Activated T-cell treated with anti-CD3 and anti-CD28 coated beads, Interleukin-2, amount 50 U/mL, for 24 hours (primary cell): ENCODE data around the gene HIPK2.

ENCODE experiments used
- DNase-seq: peaks from one replicate; pipeline ENCODE4 v3.0.0-alpha.2; 2020
- H3K27ac Mint-ChIP-seq: 2 replicates; pipeline ENCODE4 v1.8.0; 2020; ENCODE audit warnings: mild to moderate bottlenecking, mixed read lengths
- H3K27me3 Mint-ChIP-seq: 2 replicates; pipeline ENCODE4 v1.8.0; 2020; ENCODE audit warnings: mixed read lengths
- H3K36me3 Mint-ChIP-seq: 2 replicates; pipeline ENCODE4 v1.8.0; 2020; ENCODE audit warnings: low read depth, mixed read lengths
- H3K4me1 Mint-ChIP-seq: 2 replicates; pipeline ENCODE4 v1.8.0; 2020; ENCODE audit warnings: low read depth, mixed read lengths
- H3K4me3 Mint-ChIP-seq: 2 replicates; pipeline ENCODE4 v1.8.0; 2020; ENCODE audit warnings: mild to moderate bottlenecking, moderate library complexity, mixed read lengths
- H3K9me3 Mint-ChIP-seq: 2 replicates; pipeline ENCODE4 v1.8.0; 2020; ENCODE audit warnings: mixed read lengths

HIPK2 gene

DNA sequence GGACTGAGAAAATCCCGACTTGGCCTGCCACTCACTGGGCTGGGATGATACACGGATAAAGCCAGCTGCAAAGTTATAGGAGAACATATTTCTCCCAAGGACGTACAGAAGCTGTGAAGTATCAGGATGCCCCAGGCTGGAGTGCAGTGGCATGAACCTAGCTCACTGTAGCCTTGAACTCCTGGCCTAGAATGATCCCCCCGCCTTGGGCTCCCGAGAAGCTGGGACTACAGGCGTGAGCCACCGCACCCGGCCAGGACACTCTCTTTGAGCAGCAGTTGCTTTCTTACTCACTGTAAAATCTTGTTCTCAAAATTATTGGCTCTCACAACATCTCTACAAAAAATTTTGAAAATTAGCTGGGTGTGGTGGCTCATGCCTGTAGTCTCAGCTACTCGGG, 203.9 kb downstream of the HIPK2 start:
- H3K27ac Mint-ChIP-seq: no peak overlapping the region
- no peak overlapping the region for H3K4me3 Mint-ChIP-seq
- no peaks in the 10 kb centered on the region for H3K9me3 Mint-ChIP-seq

DNA sequence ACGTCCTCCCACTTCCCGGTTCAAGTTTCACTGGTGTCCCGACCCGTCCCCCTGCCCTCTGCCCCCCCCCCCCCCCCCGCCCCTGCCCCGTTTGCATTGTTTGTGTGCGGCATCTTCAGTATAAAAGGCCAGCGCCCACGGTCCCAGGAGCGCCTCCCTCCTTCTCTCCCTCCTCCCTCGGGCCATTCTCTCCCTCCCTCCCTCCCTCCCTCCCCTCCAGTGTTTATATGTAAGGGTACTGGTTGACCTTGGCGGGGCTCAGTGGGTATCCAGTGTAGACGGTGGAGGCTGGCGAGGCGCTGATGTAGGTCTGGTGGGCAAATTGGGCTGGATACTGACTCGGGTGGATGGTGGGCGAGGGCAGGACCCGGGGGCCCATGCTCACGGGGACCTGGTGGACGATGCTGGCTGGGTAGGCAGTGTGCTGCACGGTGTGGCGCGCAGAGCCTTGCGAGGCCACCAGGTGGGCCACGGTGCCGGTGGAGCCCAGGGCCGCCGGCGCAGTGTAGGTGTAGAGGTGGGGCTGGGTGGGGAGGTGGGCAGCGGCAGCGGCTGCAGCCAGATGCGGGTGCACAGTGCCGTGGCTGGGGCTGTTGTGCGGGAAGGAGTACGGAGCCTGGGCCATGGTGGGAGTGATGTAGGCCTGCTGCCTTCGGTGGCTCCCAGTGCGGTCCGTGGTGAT, 205.0 kb downstream of the HIPK2 start:
- H3K4me1 Mint-ChIP-seq: no peaks in the 10 kb centered on the region
- H3K4me3 Mint-ChIP-seq: no peak overlapping the region
- no peaks in the 10 kb centered on the region for H3K27me3 Mint-ChIP-seq
- no peak for DNase-seq
- H3K9me3 Mint-ChIP-seq: no peaks in the 10 kb centered on the region
- H3K27ac Mint-ChIP-seq: no peak overlapping the region
- peaks cover 74% of the 10 kb centered on the region for H3K36me3 Mint-ChIP-seq

More for the DNA sequence above, 203.9 kb downstream of the HIPK2 start:
- H3K36me3 Mint-ChIP-seq: peaks cover 71% of the 10 kb centered on the region
- no peaks in the 10 kb centered on the region for H3K4me1 Mint-ChIP-seq
- H3K27me3 Mint-ChIP-seq: no peaks in the 10 kb centered on the region
- no peak for DNase-seq

DNA sequence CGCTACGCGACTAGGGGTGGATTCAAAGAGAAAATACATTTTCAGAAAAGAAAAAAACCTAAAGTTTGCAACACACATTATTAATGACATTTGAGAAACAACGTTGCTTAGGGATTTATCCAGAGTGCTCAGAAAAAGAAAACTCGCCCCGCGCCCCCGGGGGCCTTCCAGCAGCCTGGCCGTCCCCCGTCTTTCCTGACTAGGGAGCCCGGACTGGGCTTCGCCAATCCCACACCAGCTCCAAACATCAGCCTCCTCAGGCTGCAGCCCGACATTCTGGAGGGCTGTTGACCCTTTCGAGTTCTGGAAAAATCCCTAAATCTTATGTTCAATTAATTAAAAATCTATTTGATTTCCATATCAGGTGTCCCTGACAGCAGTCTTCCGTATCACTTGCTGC, 205.7 kb downstream of the HIPK2 start:
- H3K9me3 Mint-ChIP-seq: no peaks in the 10 kb centered on the region
- no peak overlapping the region for H3K4me3 Mint-ChIP-seq
- H3K27ac Mint-ChIP-seq: no peak overlapping the region
- peaks cover 75% of the 10 kb centered on the region for H3K36me3 Mint-ChIP-seq
- H3K27me3 Mint-ChIP-seq: no peaks in the 10 kb centered on the region
- DNase-seq: no peak
- H3K4me1 Mint-ChIP-seq: no peaks in the 10 kb centered on the region

GRCh38 chr7:139571651-139572050, 206.1 kb downstream of the HIPK2 start:
- Mint-ChIP-seq H3K4me3 (no peak overlapping the region), H3K36me3 (peaks cover 75% of the 10 kb centered on the region), H3K27me3 (no peaks in the 10 kb centered on the region), H3K9me3 (no peaks in the 10 kb centered on the region), H3K27ac (no peak overlapping the region), H3K4me1 (peaks cover 1% of the 10 kb centered on the region)
- no peak for DNase-seq

DNA sequence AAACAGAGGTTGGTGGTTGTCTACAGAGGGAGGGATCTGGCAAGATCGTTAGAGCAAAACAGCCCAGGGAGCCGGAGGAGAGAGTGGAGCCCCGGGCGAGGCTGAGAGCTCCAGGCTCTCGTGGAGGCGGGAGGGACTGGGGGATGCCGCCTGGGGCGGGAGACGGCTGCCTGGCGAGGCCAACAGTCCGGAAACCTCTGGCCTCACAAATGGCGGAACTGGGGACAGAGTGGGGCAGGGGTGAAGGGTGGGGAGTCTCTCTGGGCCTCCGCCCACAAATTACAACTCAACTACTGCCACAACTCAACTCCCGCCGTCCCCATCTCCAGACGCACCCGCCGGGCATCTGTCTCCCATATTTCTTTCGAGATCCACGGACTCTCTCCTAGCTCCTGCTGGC, 206.6 kb downstream of the HIPK2 start:
- Mint-ChIP-seq H3K36me3 (peaks cover 71% of the 10 kb centered on the region), H3K27ac (no peak overlapping the region), H3K27me3 (no peaks in the 10 kb centered on the region), H3K9me3 (no peaks in the 10 kb centered on the region), H3K4me1 (peaks cover 5% of the 10 kb centered on the region), H3K4me3 (no peak overlapping the region)
- no peak for DNase-seq

DNA sequence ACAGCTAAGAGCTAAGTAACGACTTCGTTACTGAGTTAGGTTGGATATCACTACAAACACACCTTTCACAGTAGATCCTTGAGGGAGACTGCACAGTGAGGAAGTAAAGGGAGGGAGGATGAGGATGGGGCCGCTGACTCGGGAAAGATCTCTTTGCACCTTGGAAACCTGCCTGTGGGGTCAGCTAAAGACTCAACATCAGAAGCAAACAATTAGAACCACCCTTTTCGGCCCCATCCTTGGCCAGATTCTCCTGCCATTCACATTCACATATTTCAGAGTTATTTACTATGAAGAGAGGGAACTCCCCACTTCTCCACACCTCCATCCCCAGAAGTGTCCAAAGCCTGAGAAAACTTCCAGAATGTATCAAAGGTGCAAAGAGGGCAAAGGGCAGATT, 207.2 kb downstream of the HIPK2 start:
- DNase-seq: no peak
- no peak overlapping the region for H3K27ac Mint-ChIP-seq
- H3K4me1 Mint-ChIP-seq: peaks cover 9% of the 10 kb centered on the region
- H3K4me3 Mint-ChIP-seq: no peak overlapping the region
- H3K27me3 Mint-ChIP-seq: no peaks in the 10 kb centered on the region
- peaks cover 66% of the 10 kb centered on the region for H3K36me3 Mint-ChIP-seq
- H3K9me3 Mint-ChIP-seq: no peaks in the 10 kb centered on the region

DNA sequence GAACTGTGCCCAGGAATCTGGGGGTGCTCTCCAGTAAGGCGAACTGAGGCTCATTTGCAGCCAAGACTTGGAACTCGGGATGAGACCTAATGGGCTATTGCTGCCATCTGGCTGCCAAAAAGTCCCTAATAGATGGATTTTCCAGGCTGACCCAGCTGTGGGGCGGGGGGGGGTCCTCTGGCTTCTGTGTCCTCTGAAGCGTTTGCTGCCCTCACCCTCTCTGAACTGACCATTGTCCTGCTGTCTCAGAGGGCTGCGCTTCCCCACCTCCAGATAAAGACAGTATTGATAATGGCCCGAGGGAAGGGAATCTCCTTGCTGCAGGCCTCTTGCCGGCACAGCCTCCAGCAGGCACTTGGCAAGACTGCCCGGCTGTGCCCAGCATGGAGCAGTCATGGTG, 207.7 kb downstream of the HIPK2 start:
- no peaks in the 10 kb centered on the region for H3K27me3 Mint-ChIP-seq
- peaks cover 61% of the 10 kb centered on the region for H3K36me3 Mint-ChIP-seq
- no peak overlapping the region for H3K4me3 Mint-ChIP-seq
- H3K4me1 Mint-ChIP-seq: peaks cover 12% of the 10 kb centered on the region
- no peak overlapping the region for H3K27ac Mint-ChIP-seq
- no peak for DNase-seq
- H3K9me3 Mint-ChIP-seq: no peaks in the 10 kb centered on the region

- H3K27me3 Mint-ChIP-seq: no peaks in the 10 kb centered on the region
- no peak overlapping the region for H3K27ac Mint-ChIP-seq
Measured at GRCh38 chr7:139568813-139569490, 208.8 kb downstream of the HIPK2 start.

DNA sequence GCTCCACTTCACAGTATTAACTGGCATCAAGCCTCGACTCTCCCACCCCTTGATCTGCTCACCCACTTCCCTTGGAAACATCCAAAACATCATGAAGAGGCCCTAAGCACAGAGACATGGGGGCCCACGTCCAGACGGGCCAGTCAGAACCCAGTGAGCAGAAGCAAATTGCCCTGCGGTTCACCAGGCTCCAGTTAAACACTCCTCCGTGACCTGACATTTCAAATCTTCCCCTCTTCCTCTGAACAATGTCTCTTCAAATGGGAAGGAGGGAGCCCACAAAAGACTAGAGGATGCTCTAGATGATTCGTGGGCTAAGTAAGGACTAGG, 209.5 kb downstream of the HIPK2 start:
- H3K36me3 Mint-ChIP-seq: peaks cover 45% of the 10 kb centered on the region
- H3K27me3 Mint-ChIP-seq: no peaks in the 10 kb centered on the region
- H3K4me1 Mint-ChIP-seq: peaks cover 18% of the 10 kb centered on the region
- H3K27ac Mint-ChIP-seq: no peak overlapping the region
- DNase-seq: no peak
- H3K4me3 Mint-ChIP-seq: no peak overlapping the region
- no peaks in the 10 kb centered on the region for H3K9me3 Mint-ChIP-seq

More at GRCh38 chr7:139568813-139569490, 208.8 kb downstream of the HIPK2 start:
- Mint-ChIP-seq H3K36me3 (peaks cover 50% of the 10 kb centered on the region), H3K4me3 (no peak overlapping the region), H3K9me3 (no peaks in the 10 kb centered on the region), H3K4me1 (peaks cover 15% of the 10 kb centered on the region)
- DNase-seq: no peak

DNA sequence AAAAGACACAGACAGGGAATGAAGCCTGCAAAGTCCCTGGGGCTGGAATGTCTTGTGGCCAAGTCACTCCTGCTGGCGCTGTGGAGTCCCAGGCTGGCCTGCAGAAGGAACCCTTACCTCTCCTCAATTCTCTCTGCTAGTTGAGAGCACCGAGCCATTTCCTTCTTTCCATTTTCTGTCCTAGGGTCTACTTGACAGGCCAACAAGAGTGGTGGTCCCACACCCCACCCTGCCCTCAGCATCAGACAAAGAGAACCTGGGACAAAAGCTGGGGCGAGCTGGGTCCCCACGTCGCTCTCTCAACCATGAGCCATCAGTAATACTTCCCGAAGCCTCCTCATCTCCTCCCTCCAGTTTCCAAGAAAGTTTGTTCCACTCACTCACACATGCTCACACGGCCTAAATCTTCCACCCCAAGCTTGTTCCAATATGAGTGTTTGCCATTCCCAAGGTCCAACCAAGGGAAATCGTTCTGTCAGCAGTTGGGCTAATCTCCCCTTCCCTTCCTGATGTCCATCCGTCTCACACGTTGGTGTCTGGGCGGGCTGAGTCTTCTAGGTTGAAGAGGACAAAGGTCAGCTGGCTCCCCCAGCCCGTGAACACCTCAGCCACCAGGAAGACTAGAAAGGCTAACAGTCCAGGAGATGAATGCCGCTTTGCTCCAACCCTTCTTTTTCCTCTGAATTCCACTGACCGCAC, 210.0 kb downstream of the HIPK2 start:
- Mint-ChIP-seq H3K4me3 (no peak overlapping the region), H3K27ac (no peak overlapping the region), H3K9me3 (no peaks in the 10 kb centered on the region), H3K4me1 (peaks cover 21% of the 10 kb centered on the region), H3K27me3 (no peaks in the 10 kb centered on the region), H3K36me3 (peaks cover 41% of the 10 kb centered on the region)
- DNase-seq: no peak

GRCh38 chr7:139566736-139567646, 210.8 kb downstream of the HIPK2 start:
- Mint-ChIP-seq H3K4me3 (no peak overlapping the region), H3K27me3 (no peaks in the 10 kb centered on the region), H3K27ac (no peak overlapping the region), H3K36me3 (peaks cover 38% of the 10 kb centered on the region), H3K4me1 (peaks cover 22% of the 10 kb centered on the region), H3K9me3 (no peaks in the 10 kb centered on the region)
- no peak for DNase-seq

GRCh38 chr7:139566075-139566474, 211.7 kb downstream of the HIPK2 start:
- peaks cover 22% of the 10 kb centered on the region for H3K4me1 Mint-ChIP-seq
- H3K27ac Mint-ChIP-seq: peak overlapping the region; percentile 3
- H3K9me3 Mint-ChIP-seq: no peaks in the 10 kb centered on the region
- peaks cover 32% of the 10 kb centered on the region for H3K36me3 Mint-ChIP-seq
- no peak for DNase-seq
- H3K4me3 Mint-ChIP-seq: no peak overlapping the region
- no peaks in the 10 kb centered on the region for H3K27me3 Mint-ChIP-seq

GRCh38 chr7:139563856-139564255, 213.9 kb downstream of the HIPK2 start:
- Mint-ChIP-seq H3K27ac (no peak overlapping the region), H3K27me3 (peaks cover 5% of the 10 kb centered on the region), H3K36me3 (peaks cover 21% of the 10 kb centered on the region), H3K4me3 (no peak overlapping the region), H3K9me3 (peaks cover 3% of the 10 kb centered on the region), H3K4me1 (peaks cover 22% of the 10 kb centered on the region)
- DNase-seq: no peak

GRCh38 chr7:139562961-139563565, 214.7 kb downstream of the HIPK2 start:
- Mint-ChIP-seq H3K4me1 (peaks cover 22% of the 10 kb centered on the region), H3K4me3 (no peak overlapping the region), H3K36me3 (peaks cover 16% of the 10 kb centered on the region), H3K9me3 (peaks cover 3% of the 10 kb centered on the region), H3K27me3 (peaks cover 5% of the 10 kb centered on the region), H3K27ac (peak overlapping the region; percentile 65)
- no peak for DNase-seq
